ENCODE data around the gene AIF1. TPM values are rescaled to one million over a fixed set of nuclear protein-coding genes. Genes with fewer than 3 reads are reported as not detected.

AIF1 gene
- polyA plus RNA-seq, 1 donor (not counting 4 experiments of a cell fraction or from before 2014, with no cell fraction given), result not detected

- Histone ChIP-seq H4K20me1 (ENCODE audit: control insufficient read depth, extremely low read depth, insufficient read depth, low read length) (peaks cover 11% of the 10 kb centered on the region), H3K79me2 (ENCODE audit: control insufficient read depth, insufficient read depth, low read length) (peaks cover 44% of the 10 kb centered on the region)
- FAIRE-seq, result no peak
Observed at GRCh38 chr6:31631681-31632278, 16.7 kb downstream of the AIF1 start.

GRCh38 chr6:31632279-31632946 lies 17.4 kb downstream of the AIF1 start:
- FAIRE-seq (no peak), DNase-seq (ENCODE audit: low read depth, low spot score) (no peak)
- TF ChIP-seq, protein P1, sequence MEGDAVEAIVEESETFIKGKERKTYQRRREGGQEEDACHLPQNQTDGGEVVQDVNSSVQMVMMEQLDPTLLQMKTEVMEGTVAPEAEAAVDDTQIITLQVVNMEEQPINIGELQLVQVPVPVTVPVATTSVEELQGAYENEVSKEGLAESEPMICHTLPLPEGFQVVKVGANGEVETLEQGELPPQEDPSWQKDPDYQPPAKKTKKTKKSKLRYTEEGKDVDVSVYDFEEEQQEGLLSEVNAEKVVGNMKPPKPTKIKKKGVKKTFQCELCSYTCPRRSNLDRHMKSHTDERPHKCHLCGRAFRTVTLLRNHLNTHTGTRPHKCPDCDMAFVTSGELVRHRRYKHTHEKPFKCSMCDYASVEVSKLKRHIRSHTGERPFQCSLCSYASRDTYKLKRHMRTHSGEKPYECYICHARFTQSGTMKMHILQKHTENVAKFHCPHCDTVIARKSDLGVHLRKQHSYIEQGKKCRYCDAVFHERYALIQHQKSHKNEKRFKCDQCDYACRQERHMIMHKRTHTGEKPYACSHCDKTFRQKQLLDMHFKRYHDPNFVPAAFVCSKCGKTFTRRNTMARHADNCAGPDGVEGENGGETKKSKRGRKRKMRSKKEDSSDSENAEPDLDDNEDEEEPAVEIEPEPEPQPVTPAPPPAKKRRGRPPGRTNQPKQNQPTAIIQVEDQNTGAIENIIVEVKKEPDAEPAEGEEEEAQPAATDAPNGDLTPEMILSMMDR (optimal IDR thresholded peaks at IDR 0.05 in 1 of 3, IDR thresholded peaks at IDR 0.05 in 1 of 3, conservative IDR thresholded peaks at IDR 0.05 in 1 of 3; ENCODE audit: extremely low read depth in 1 of 3, insufficient read depth in 2 of 3, low read length in 3 of 3), result no peak
- TF ChIP-seq EZH2 (IDR thresholded peaks at IDR 0.05; ENCODE audit: low read length), result no peak
- H4K20me1 ChIP-seq (ENCODE audit: control insufficient read depth, extremely low read depth, insufficient read depth, low read length), result peaks cover 11% of the 10 kb centered on the region
- H3K4me2 ChIP-seq (ENCODE audit: control insufficient read depth, extremely low read depth, insufficient read depth, low read depth, low read length), result no peak overlapping the region
- H3K79me2 ChIP-seq (ENCODE audit: control insufficient read depth, insufficient read depth, low read length), result peaks cover 40% of the 10 kb centered on the region
- H3K9ac ChIP-seq (ENCODE audit: control insufficient read depth, extremely low read depth, insufficient read depth, low read length), result no peak overlapping the region
- no peaks in the 10 kb centered on the region for H3K4me1 ChIP-seq (ENCODE audit: control insufficient read depth, extremely low read depth, insufficient read depth, low read length)
- dilution Hi-C loops (cut with MboI; ENCODE audit: extremely low pct_ligation_motif_present, low sequenced_read_pairs), result no loop called here
- no peaks in the 10 kb centered on the region for H3K9me3 ChIP-seq (ENCODE audit: control insufficient read depth, low read depth, low read length)
- H3K27ac ChIP-seq (ENCODE audit: control insufficient read depth, insufficient read depth, low read length), result no peak overlapping the region
- no peaks in the 10 kb centered on the region for H3K27me3 ChIP-seq (ENCODE audit: control insufficient read depth, extremely low read depth, insufficient read depth, low read length)
- H3K4me3 ChIP-seq (ENCODE audit: control insufficient read depth in 2 of 3, extremely low read depth in 1 of 3, insufficient read depth in 2 of 3, low read depth in 1 of 3, low read length in 3 of 3), result no peak overlapping the region
- no peak overlapping the region for H2AFZ ChIP-seq (ENCODE audit: control insufficient read depth, low read length)
- no peaks in the 10 kb centered on the region for H3K9me1 ChIP-seq (ENCODE audit: control insufficient read depth, extremely low read depth, insufficient read depth, low read length)
- H3K36me3 ChIP-seq (ENCODE audit: control insufficient read depth in 2 of 2, extremely low read depth in 1 of 2, insufficient read depth in 2 of 2, low read length in 2 of 2), result peaks cover 79 to 88% of the 10 kb centered on the region in 2 experiments

More at GRCh38 chr6:31631681-31632278, 16.7 kb downstream of the AIF1 start:
- no peak overlapping the region for H3K9ac ChIP-seq (ENCODE audit: control insufficient read depth, extremely low read depth, insufficient read depth, low read length)
- H3K4me2 ChIP-seq (ENCODE audit: control insufficient read depth, extremely low read depth, insufficient read depth, low read depth, low read length), result no peak overlapping the region
- no peaks in the 10 kb centered on the region for H3K9me3 ChIP-seq (ENCODE audit: control insufficient read depth, low read depth, low read length)
- H3K27ac ChIP-seq (ENCODE audit: control insufficient read depth, insufficient read depth, low read length), result no peak overlapping the region
- H3K27me3 ChIP-seq (ENCODE audit: control insufficient read depth, extremely low read depth, insufficient read depth, low read length), result no peaks in the 10 kb centered on the region
- H2AFZ ChIP-seq (ENCODE audit: control insufficient read depth, low read length), result no peak overlapping the region
- dilution Hi-C loops (cut with MboI; ENCODE audit: extremely low pct_ligation_motif_present, low sequenced_read_pairs), result no loop called here
- no peaks in the 10 kb centered on the region for H3K9me1 ChIP-seq (ENCODE audit: control insufficient read depth, extremely low read depth, insufficient read depth, low read length)
- H3K36me3 ChIP-seq (ENCODE audit: control insufficient read depth in 2 of 2, extremely low read depth in 1 of 2, insufficient read depth in 2 of 2, low read length in 2 of 2), result peaks cover 79 to 90% of the 10 kb centered on the region in 2 experiments
- DNase-seq (ENCODE audit: low read depth, low spot score), result no peak
- TF ChIP-seq, protein P1 (optimal IDR thresholded peaks at IDR 0.05 in 1 of 3, IDR thresholded peaks at IDR 0.05 in 1 of 3, conservative IDR thresholded peaks at IDR 0.05 in 1 of 3; ENCODE audit: extremely low read depth in 1 of 3, insufficient read depth in 2 of 3, low read length in 3 of 3), result no peak
- TF ChIP-seq EZH2 (IDR thresholded peaks at IDR 0.05; ENCODE audit: low read length), result no peak
- no peaks in the 10 kb centered on the region for H3K4me1 ChIP-seq (ENCODE audit: control insufficient read depth, extremely low read depth, insufficient read depth, low read length)
- H3K4me3 ChIP-seq (ENCODE audit: control insufficient read depth in 2 of 3, extremely low read depth in 1 of 3, insufficient read depth in 2 of 3, low read depth in 1 of 3, low read length in 3 of 3), result no peak overlapping the region
